HG02870 (cell line): ENCODE data around the gene POLR2E.
A peak's percentile ranks its signal among the peaks of the same experiment; 100 is the strongest.

ENCODE experiments used
- ATAC-seq: cut with Tn5 transposase; IDR thresholded peaks from one replicate; pipeline ENCODE4 v1.9.1; 2021; ENCODE audit warnings: mild to moderate bottlenecking, moderate library complexity; ENCODE audit not compliant: unreplicated experiment

POLR2E gene

GRCh38 chr19:1111641-1112267 is 16.6 kb upstream of the POLR2E start:
- no peak for ATAC-seq

- no peak for ATAC-seq
Measured at GRCh38 chr19:1110809-1111640, 15.8 kb upstream of the POLR2E start.

- no peak for ATAC-seq
Measured at GRCh38 chr19:1109697-1110671, 14.8 kb upstream of the POLR2E start.

- no peak for ATAC-seq
Measured at GRCh38 chr19:1109032-1109551, 13.9 kb upstream of the POLR2E start.

GRCh38 chr19:1108291-1109031 is 13.3 kb upstream of the POLR2E start:
- no peak for ATAC-seq

- ATAC-seq: no peak
Measured at GRCh38 chr19:1107661-1108261, 12.6 kb upstream of the POLR2E start.

- no peak for ATAC-seq
Measured at GRCh38 chr19:1106841-1107660, 11.9 kb upstream of the POLR2E start.

- ATAC-seq: no peak
Measured at GRCh38 chr19:1105873-1106840, 11.0 kb upstream of the POLR2E start.

GRCh38 chr19:1105008-1105872 is 10.1 kb upstream of the POLR2E start:
- no peak for ATAC-seq

GRCh38 chr19:1104311-1105007 is 9.3 kb upstream of the POLR2E start:
- peak; percentile 25 for ATAC-seq

- ATAC-seq: peak; percentile 81
Measured at GRCh38 chr19:1103708-1104310, 8.6 kb upstream of the POLR2E start, which contains the start of gene GPX4. GPX4 (plus strand) TSS chr19:1103994; CDS start chr19:1104044, 50 bp downstream.

- ATAC-seq: no peak
Measured at GRCh38 chr19:1103132-1103707, 8.0 kb upstream of the POLR2E start.

GRCh38 chr19:1102407-1103131 is 7.4 kb upstream of the POLR2E start:
- no peak for ATAC-seq

GRCh38 chr19:1101337-1101698 is 6.1 kb upstream of the POLR2E start:
- no peak for ATAC-seq
